OCI-LY1 (cell line): ENCODE measurements around the gene ATP9B.

Source experiments
- CTCF ChIP-seq: fragments of 200-600 bp; sonication (generic), shearing (Covaris generic); IDR thresholded peaks from 2 replicates; pipeline ENCODE4 v1.5.1; 2017; ENCODE audit warnings: mild to moderate bottlenecking, antibody characterized with exemption, low read length, moderate library complexity, mixed read lengths
- EZH2 ChIP-seq: fragments of 200-600 bp; sonication (generic), shearing (Covaris generic); IDR thresholded peaks from 2 replicates; pipeline ENCODE4 v1.8.0; 2017; ENCODE audit warnings: borderline replicate concordance, mixed run types, mild to moderate bottlenecking, antibody characterized with exemption, low read length, moderate library complexity, mixed read lengths

- TF ChIP-seq CTCF (no peak), EZH2 (no peak)
Observed at GRCh38 chr18:79336556-79337142, 267.5 kb downstream of the ATP9B start.
